Measurements from ENCODE around the gene HYAL4.

- TF ChIP-seq CTCF (IDR thresholded peaks at IDR 0.05; ENCODE audit: low read depth, low read length, poor library complexity, severe bottlenecking) (no peak), EZH2phosphoT487 (IDR thresholded peaks at IDR 0.05; ENCODE audit: borderline replicate concordance, low read length) (no peak)
Observed at GRCh38 chr7:123816916-123817315, 28.1 kb upstream of the HYAL4 start.

Data from DOHH2 (cell line).